ENCODE measurements around the gene SKIC2.

The SKIC2 gene

DNA sequence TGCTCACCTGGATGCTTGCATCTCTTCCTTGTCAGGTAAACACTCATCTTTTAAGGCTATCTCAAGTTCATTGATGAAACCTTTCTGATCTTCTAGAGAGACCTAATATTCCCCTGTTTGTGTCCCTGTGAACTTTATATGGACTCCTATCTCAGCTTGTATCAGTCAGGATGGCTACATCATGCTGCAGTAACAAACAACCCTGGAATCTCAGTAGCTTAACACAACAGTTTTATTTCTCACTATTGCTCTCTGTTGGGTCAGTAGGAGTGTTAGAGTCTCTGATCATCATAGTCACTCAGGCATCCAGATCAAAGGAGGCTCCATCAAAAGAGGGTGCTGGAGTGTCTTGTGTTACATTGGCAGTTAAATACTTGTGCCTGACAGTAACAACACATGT, 43.6 kb upstream of the SKIC2 start:
- TF ChIP-seq POLR2AphosphoS5 (IDR thresholded peaks at IDR 0.05; ENCODE audit: low read depth) (no peak), GABPA (IDR thresholded peaks at IDR 0.05; ENCODE audit: low read depth) (no peak), SPI1 (IDR thresholded peaks at IDR 0.05; ENCODE audit: borderline replicate concordance, low read depth) (no peak)
- TF ChIP-seq, protein P1, sequence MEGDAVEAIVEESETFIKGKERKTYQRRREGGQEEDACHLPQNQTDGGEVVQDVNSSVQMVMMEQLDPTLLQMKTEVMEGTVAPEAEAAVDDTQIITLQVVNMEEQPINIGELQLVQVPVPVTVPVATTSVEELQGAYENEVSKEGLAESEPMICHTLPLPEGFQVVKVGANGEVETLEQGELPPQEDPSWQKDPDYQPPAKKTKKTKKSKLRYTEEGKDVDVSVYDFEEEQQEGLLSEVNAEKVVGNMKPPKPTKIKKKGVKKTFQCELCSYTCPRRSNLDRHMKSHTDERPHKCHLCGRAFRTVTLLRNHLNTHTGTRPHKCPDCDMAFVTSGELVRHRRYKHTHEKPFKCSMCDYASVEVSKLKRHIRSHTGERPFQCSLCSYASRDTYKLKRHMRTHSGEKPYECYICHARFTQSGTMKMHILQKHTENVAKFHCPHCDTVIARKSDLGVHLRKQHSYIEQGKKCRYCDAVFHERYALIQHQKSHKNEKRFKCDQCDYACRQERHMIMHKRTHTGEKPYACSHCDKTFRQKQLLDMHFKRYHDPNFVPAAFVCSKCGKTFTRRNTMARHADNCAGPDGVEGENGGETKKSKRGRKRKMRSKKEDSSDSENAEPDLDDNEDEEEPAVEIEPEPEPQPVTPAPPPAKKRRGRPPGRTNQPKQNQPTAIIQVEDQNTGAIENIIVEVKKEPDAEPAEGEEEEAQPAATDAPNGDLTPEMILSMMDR (IDR thresholded peaks at IDR 0.05; ENCODE audit: insufficient read depth, low read length) = no peak
- TF ChIP-seq, protein P2, sequence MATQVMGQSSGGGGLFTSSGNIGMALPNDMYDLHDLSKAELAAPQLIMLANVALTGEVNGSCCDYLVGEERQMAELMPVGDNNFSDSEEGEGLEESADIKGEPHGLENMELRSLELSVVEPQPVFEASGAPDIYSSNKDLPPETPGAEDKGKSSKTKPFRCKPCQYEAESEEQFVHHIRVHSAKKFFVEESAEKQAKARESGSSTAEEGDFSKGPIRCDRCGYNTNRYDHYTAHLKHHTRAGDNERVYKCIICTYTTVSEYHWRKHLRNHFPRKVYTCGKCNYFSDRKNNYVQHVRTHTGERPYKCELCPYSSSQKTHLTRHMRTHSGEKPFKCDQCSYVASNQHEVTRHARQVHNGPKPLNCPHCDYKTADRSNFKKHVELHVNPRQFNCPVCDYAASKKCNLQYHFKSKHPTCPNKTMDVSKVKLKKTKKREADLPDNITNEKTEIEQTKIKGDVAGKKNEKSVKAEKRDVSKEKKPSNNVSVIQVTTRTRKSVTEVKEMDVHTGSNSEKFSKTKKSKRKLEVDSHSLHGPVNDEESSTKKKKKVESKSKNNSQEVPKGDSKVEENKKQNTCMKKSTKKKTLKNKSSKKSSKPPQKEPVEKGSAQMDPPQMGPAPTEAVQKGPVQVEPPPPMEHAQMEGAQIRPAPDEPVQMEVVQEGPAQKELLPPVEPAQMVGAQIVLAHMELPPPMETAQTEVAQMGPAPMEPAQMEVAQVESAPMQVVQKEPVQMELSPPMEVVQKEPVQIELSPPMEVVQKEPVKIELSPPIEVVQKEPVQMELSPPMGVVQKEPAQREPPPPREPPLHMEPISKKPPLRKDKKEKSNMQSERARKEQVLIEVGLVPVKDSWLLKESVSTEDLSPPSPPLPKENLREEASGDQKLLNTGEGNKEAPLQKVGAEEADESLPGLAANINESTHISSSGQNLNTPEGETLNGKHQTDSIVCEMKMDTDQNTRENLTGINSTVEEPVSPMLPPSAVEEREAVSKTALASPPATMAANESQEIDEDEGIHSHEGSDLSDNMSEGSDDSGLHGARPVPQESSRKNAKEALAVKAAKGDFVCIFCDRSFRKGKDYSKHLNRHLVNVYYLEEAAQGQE (IDR thresholded peaks at IDR 0.05; ENCODE audit: insufficient replicate concordance, low read depth) = no peak
- Histone ChIP-seq H3K27me3 (ENCODE audit: insufficient read depth, poor library complexity, severe bottlenecking) (no peaks in the 10 kb centered on the region), H3K27ac (replicated peaks) (no peak overlapping the region), H3K4me3 (replicated peaks; ENCODE audit: insufficient read depth, low read length) (no peak overlapping the region)
- no peak for DNase-seq (ENCODE audit: low read depth in 1 of 2, low spot score in 1 of 2)

GRCh38 chr6:31915756-31916155, 43.2 kb upstream of the SKIC2 start:
- DNase-seq (ENCODE audit: low read depth in 1 of 2, low spot score in 1 of 2) = no peak
- TF ChIP-seq GABPA (IDR thresholded peaks at IDR 0.05; ENCODE audit: low read depth) (no peak), SPI1 (IDR thresholded peaks at IDR 0.05; ENCODE audit: borderline replicate concordance, low read depth) (no peak), POLR2AphosphoS5 (IDR thresholded peaks at IDR 0.05; ENCODE audit: low read depth) (no peak)
- TF ChIP-seq, protein P1 (IDR thresholded peaks at IDR 0.05; ENCODE audit: insufficient read depth, low read length) = no peak
- TF ChIP-seq, protein P2 (IDR thresholded peaks at IDR 0.05; ENCODE audit: insufficient replicate concordance, low read depth) = no peak
- Histone ChIP-seq H3K27me3 (ENCODE audit: insufficient read depth, poor library complexity, severe bottlenecking) (no peaks in the 10 kb centered on the region), H3K4me3 (replicated peaks; ENCODE audit: insufficient read depth, low read length) (no peak overlapping the region), H3K27ac (replicated peaks) (no peak overlapping the region)

DNA sequence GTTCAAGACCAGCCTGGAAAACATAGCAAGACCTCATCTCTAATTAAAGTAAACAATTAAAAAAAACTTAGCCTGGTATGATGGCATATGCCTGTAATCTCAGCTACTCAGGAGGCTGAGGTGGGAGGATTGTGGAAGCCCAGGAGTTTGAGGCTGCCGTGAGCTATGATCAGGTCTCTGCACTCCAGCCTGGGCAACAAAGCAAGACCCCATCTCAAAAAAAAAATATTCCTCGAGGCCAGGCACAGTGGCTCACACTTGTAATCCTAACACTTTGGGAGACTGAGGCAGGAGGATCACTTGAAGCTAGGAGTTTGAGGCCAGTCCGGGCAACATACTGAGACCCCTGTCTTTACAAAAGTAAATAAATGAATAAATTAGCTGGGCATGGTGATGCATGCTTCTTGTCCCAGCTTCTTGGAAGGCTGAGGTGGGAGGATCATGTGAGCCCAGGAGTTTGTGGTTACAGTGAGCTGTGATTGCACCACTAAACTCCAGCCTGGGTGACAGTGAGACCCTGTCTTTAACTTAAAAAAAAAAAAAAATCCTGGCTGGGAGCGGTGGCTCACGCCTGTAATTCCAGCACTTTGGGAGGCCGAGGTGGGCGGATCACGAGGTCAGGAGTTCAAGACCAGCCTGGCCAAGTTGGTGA, 40.8 kb upstream of the SKIC2 start:
- no peak overlapping the region for H3K27ac ChIP-seq (replicated peaks)
- no peak overlapping the region for H3K4me3 ChIP-seq (replicated peaks; ENCODE audit: insufficient read depth, low read length)
- TF ChIP-seq, protein P2 (IDR thresholded peaks at IDR 0.05; ENCODE audit: insufficient replicate concordance, low read depth) = no peak
- TF ChIP-seq, protein P1 (IDR thresholded peaks at IDR 0.05; ENCODE audit: insufficient read depth, low read length) = no peak
- TF ChIP-seq SPI1 (IDR thresholded peaks at IDR 0.05; ENCODE audit: borderline replicate concordance, low read depth) (no peak), GABPA (IDR thresholded peaks at IDR 0.05; ENCODE audit: low read depth) (no peak), POLR2AphosphoS5 (IDR thresholded peaks at IDR 0.05; ENCODE audit: low read depth) (no peak)
- no peaks in the 10 kb centered on the region for H3K27me3 ChIP-seq (ENCODE audit: insufficient read depth, poor library complexity, severe bottlenecking)
- DNase-seq (ENCODE audit: low read depth in 1 of 2, low spot score in 1 of 2) = no peak

Measured in HL-60 (cell line).